HG02981 (cell line): ENCODE measurements around the gene ZNF790.
"Not testable (repeated sequence)": the region's sequence is repeated elsewhere in the genome, so short reads cannot be mapped to it uniquely, and the experiment has no call there.

Source experiments
- ATAC-seq: cut with Tn5 transposase; IDR thresholded peaks from one replicate; pipeline ENCODE4 v1.9.1; 2021; ENCODE audit warnings: mild to moderate bottlenecking, moderate library complexity; ENCODE audit not compliant: unreplicated experiment

The ZNF790 gene

GRCh38 chr19:36837906-36838783, at the start of gene ZNF790:
Gene ZNF790, minus strand, starts transcription at chr19:36838387. Its CDS starts 12,768 bp downstream, at chr19:36825619.
- ATAC-seq = peak; percentile 92

GRCh38 chr19:36876993-36877938, 39.1 kb upstream of the ZNF790 start:
- ATAC-seq = no peak

- ATAC-seq = no peak
Measured at GRCh38 chr19:36851898-36852297, 13.7 kb upstream of the ZNF790 start.

- peak; percentile 79 for ATAC-seq
Measured at GRCh38 chr19:36850559-36851442, 12.6 kb upstream of the ZNF790 start, which contains the start of gene ZNF345. Gene ZNF345, plus strand, starts transcription at chr19:36850876. Its CDS starts 25,955 bp downstream, at chr19:36876831.

GRCh38 chr19:36849701-36850558, 11.7 kb upstream of the ZNF790 start:
- peak; percentile 67 for ATAC-seq

GRCh38 chr19:36847968-36848367, 9.8 kb upstream of the ZNF790 start:
- no peak for ATAC-seq

GRCh38 chr19:36838784-36839324, 667 bp upstream of the ZNF790 start:
- peak; percentile 17 for ATAC-seq

GRCh38 chr19:36837176-36837905, 846 bp downstream of the ZNF790 start:
- no peak for ATAC-seq

GRCh38 chr19:36833430-36833829, 4.8 kb downstream of the ZNF790 start:
- no peak for ATAC-seq

GRCh38 chr19:36821758-36822157, 16.4 kb downstream of the ZNF790 start:
- no peak for ATAC-seq

GRCh38 chr19:36819130-36819630, 19.0 kb downstream of the ZNF790 start:
- no peak for ATAC-seq

- ATAC-seq = no peak
Measured at GRCh38 chr19:36807029-36807428, 31.2 kb downstream of the ZNF790 start.

GRCh38 chr19:36805364-36805763, 32.8 kb downstream of the ZNF790 start:
- ATAC-seq = no peak

- no peak for ATAC-seq
Measured at GRCh38 chr19:36797786-36798108, 40.4 kb downstream of the ZNF790 start.

GRCh38 chr19:36796714-36796992, 41.5 kb downstream of the ZNF790 start:
- ATAC-seq = no peak

GRCh38 chr19:36791420-36792141, 46.6 kb downstream of the ZNF790 start:
- not testable (repeated sequence) for ATAC-seq

GRCh38 chr19:36775768-36776167, 62.4 kb downstream of the ZNF790 start:
- no peak for ATAC-seq

GRCh38 chr19:36773223-36773579, 65.0 kb downstream of the ZNF790 start:
- no peak for ATAC-seq
